ENCODE data around the gene BTG1. TPM values are rescaled to one million over a fixed set of nuclear protein-coding genes. Genes with fewer than 3 reads are reported as not detected.

BTG1 gene
- total and polyA plus RNA-seq, 2 of the 8 experiments (the other 6 are each of a cell fraction or from before 2014, with no cell fraction given) = 17.1 to 32.7 TPM

- Histone ChIP-seq H3K4me2 (ENCODE audit: insufficient read depth in 1 of 2, low read depth in 2 of 2, low read length in 2 of 2) (no peak overlapping the region), H3K23me2 (ENCODE audit: low read depth, low read length) (no peaks in the 10 kb centered on the region), H2BK12ac (ENCODE audit: low read depth, low read length) (no peak overlapping the region), H3K23ac (ENCODE audit: insufficient read length) (no peak overlapping the region), H4K91ac (replicated peaks; ENCODE audit: insufficient read length, low read length) (no peak overlapping the region), H2AFZ (ENCODE audit: low read length) (no peak overlapping the region), H3K14ac (ENCODE audit: insufficient read length) (no peak overlapping the region), H3K9me3 (ENCODE audit: insufficient read depth in 2 of 2, low read depth in 1 of 2, low read length in 1 of 2) (no peaks in the 10 kb centered on the region), H2BK120ac (replicated peaks; ENCODE audit: low read depth, low read length) (no peak overlapping the region), H3K79me1 (ENCODE audit: low read depth, low read length) (no peaks in the 10 kb centered on the region), H3K4ac (replicated peaks; ENCODE audit: insufficient read length, low read depth, low read length) (no peak overlapping the region), H3K4me3 (ENCODE audit: extremely low read depth in 1 of 4, insufficient read depth in 2 of 4, low read depth in 3 of 4, low read length in 4 of 4) (no peak overlapping the region), H2AK5ac (ENCODE audit: low read depth, low read length) (no peak overlapping the region), H2BK15ac (ENCODE audit: low read length) (no peak overlapping the region), H4K5ac (ENCODE audit: insufficient read length, low read depth, low read length) (no peak overlapping the region), H2BK5ac (ENCODE audit: low read depth, low read length) (no peak overlapping the region), H3K4me1 (replicated peaks in 1 of 4; ENCODE audit: control insufficient read depth in 3 of 4, insufficient read depth in 4 of 4, low read length in 3 of 4) (peaks cover 6 to 23% (median 17%) of the 10 kb centered on the region in 4 experiments), H3K27me3 (replicated peaks in 1 of 4; ENCODE audit: control insufficient read depth in 3 of 4, extremely low read depth in 1 of 4, insufficient read depth in 3 of 4, low read length in 3 of 4) (no peaks in the 10 kb centered on the region), H3K79me2 (ENCODE audit: control insufficient read depth in 1 of 2, insufficient read depth in 2 of 2, low read length in 2 of 2) (peaks cover 0 to 37% of the 10 kb centered on the region in 2 experiments; a peak in 2 of 4 replicates), H2BK20ac (ENCODE audit: low read length) (no peak overlapping the region), H3K27ac (ENCODE audit: low read depth, low read length) (no peak overlapping the region), H4K8ac (ENCODE audit: extremely low read depth, insufficient read depth, low read length) (no peak overlapping the region), H3K36me3 (ENCODE audit: control insufficient read depth in 2 of 4, insufficient read depth in 4 of 4, low read length in 3 of 4) (no peaks in the 10 kb centered on the region), H3K9ac (replicated peaks in 1 of 4; ENCODE audit: extremely low read depth in 1 of 4, low read depth in 3 of 4, low read length in 3 of 4) (no peak overlapping the region), H3K56ac (replicated peaks; ENCODE audit: insufficient read length, low read depth, low read length) (no peak overlapping the region), H4K20me1 (replicated peaks in 1 of 2; ENCODE audit: control insufficient read depth in 1 of 2, insufficient read depth in 2 of 2, low read length in 2 of 2) (no peaks in the 10 kb centered on the region), H3K18ac (ENCODE audit: extremely low read depth, low read length) (no peak overlapping the region)
- CTCF ChIA-PET (ENCODE audit: partially characterized antibody) = interaction anchor here (1.2 kb wide), 1 partner anchor 19 kb away, joined by 3 read pairs; no protein-coding TSS in a partner anchor
- FAIRE-seq = no peak
- POLR2A ChIA-PET (ENCODE audit: partially characterized antibody) = interaction anchor here (2.0 kb wide), 1 partner anchor 34 kb away, joined by 13 read pairs; the partner anchor contains the start of gene BTG1
- no peak for DNase-seq (ENCODE audit: low read depth in 1 of 2, low spot score in 2 of 2)
- TF ChIP-seq BCL11A (IDR thresholded peaks at IDR 0.05; ENCODE audit: low read depth in 2 of 2, low read length in 2 of 2) (no peak), JUND (IDR thresholded peaks at IDR 0.05; ENCODE audit: low read length) (no peak), SP4 (IDR thresholded peaks at IDR 0.05; ENCODE audit: low read length) (no peak)
Observed at GRCh38 chr12:92111256-92111655, 34.4 kb downstream of the BTG1 start.
